Left lobe of liver (tissue), 2 donors: ENCODE data around the gene UBE2O. TPM values are rescaled to one million over a fixed set of nuclear protein-coding genes. Genes with fewer than 3 reads are reported as not detected.
A peak's percentile ranks its signal among the peaks of the same experiment; 100 is the strongest.

ENCODE experiments used
- ATAC-seq: fragments of 200-7000 bp; cut with Tn5 transposase; one replicate; pipeline ENCODE4 v1.9.1; 2020; ENCODE audit warnings: mild to moderate bottlenecking, moderate library complexity
- DNase-seq: peaks from one replicate; pipeline ENCODE4 v3.0.0-alpha.2; 2020; ENCODE audit warnings: low spot score
- total RNA-seq: library from RNA; stranded (reverse); gene quantifications from one replicate; pipeline ENCODE4 v1.2.1, GENCODE V29; 2021
- donor health status: DM: no; HTN: no; CAD: no; lungs with moderate emphysema.
- donor health status: DM: no; HTN: yes; CAD: no.

The UBE2O gene
- total RNA-seq, result 9.8 TPM

- DNase-seq (peak; percentile 89), ATAC-seq (peak; percentile 98)
Measured at GRCh38 chr17:76452660-76453430, at the start of gene UBE2O. UBE2O (minus strand) TSS chr17:76453152; CDS start chr17:76453141, 11 bp downstream.

GRCh38 chr17:76501827-76502307 lies 48.9 kb upstream of the UBE2O start:
- ATAC-seq, result no peak
- no peak for DNase-seq

GRCh38 chr17:76501018-76501826 lies 48.3 kb upstream of the UBE2O start, which contains the start of gene RHBDF2:
RHBDF2 (minus strand) TSS chr17:76501423; CDS start chr17:76481524, 19,899 bp downstream.
- peak; percentile 96 for DNase-seq
- ATAC-seq, result peak; percentile 93

- ATAC-seq, result no peak
- no peak for DNase-seq
Measured at GRCh38 chr17:76500747-76501017, 47.7 kb upstream of the UBE2O start.

GRCh38 chr17:76500074-76500746 lies 47.3 kb upstream of the UBE2O start:
- ATAC-seq (no peak), DNase-seq (no peak)

- ATAC-seq, result no peak
- DNase-seq, result no peak
Measured at GRCh38 chr17:76499267-76499667, 46.3 kb upstream of the UBE2O start.

GRCh38 chr17:76498876-76499251 lies 45.9 kb upstream of the UBE2O start:
- DNase-seq (no peak), ATAC-seq (no peak)

- ATAC-seq (peak; percentile 73), DNase-seq (peak; percentile 80)
Measured at GRCh38 chr17:76497979-76498875, 45.3 kb upstream of the UBE2O start.

GRCh38 chr17:76497699-76497978 lies 44.7 kb upstream of the UBE2O start:
- ATAC-seq, result no peak
- DNase-seq, result no peak

GRCh38 chr17:76496464-76496863 lies 43.5 kb upstream of the UBE2O start:
- ATAC-seq (no peak), DNase-seq (no peak)

- ATAC-seq (no peak), DNase-seq (no peak)
Measured at GRCh38 chr17:76495663-76496400, 42.9 kb upstream of the UBE2O start.

GRCh38 chr17:76493505-76494167 lies 40.7 kb upstream of the UBE2O start:
- DNase-seq, result no peak

GRCh38 chr17:76492989-76493501 lies 40.1 kb upstream of the UBE2O start:
- ATAC-seq (peak; percentile 28), DNase-seq (no peak)

More at GRCh38 chr17:76493505-76494167, 40.7 kb upstream of the UBE2O start:
- ATAC-seq, result no peak

- ATAC-seq (peak; percentile 30), DNase-seq (no peak)
Measured at GRCh38 chr17:76492123-76492988, 39.4 kb upstream of the UBE2O start.

GRCh38 chr17:76491271-76492122 lies 38.5 kb upstream of the UBE2O start:
- DNase-seq (no peak), ATAC-seq (peak; percentile 30)

GRCh38 chr17:76490112-76490710 lies 37.3 kb upstream of the UBE2O start:
- DNase-seq, result no peak
- no peak for ATAC-seq
